Stimulated activated CD4-positive, alpha-beta T cell treated with anti-CD3 and anti-CD28 coated beads, Interleukin-1b, Interleukin-23, amount 100 ng/mL, for 48 hours (primary cell): ENCODE data around the gene C1orf87.

Experiments
- DNase-seq: peaks from one replicate; pipeline ENCODE4 v3.0.0-alpha.2; 2020

C1orf87 gene

DNA sequence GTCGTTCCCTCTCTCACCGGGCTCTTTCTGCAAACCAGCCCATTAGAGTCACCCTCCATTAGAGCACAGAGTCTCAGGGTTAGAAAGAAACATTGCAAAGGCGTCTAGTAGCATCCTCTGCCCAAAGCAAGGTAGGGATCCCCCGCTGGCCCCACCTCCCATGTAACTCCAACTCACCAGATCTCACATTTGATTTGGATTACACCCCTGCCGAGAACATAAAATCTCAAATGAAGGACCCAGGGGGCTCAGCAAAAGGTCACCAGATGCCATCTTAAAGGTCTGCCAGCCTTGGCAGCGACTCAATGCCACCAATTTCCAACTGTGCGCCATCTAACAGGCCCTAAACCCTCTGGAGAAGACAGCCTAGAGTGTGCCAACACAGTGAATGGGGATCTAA is 14.1 kb downstream of the C1orf87 start:
- no peak for DNase-seq

DNA sequence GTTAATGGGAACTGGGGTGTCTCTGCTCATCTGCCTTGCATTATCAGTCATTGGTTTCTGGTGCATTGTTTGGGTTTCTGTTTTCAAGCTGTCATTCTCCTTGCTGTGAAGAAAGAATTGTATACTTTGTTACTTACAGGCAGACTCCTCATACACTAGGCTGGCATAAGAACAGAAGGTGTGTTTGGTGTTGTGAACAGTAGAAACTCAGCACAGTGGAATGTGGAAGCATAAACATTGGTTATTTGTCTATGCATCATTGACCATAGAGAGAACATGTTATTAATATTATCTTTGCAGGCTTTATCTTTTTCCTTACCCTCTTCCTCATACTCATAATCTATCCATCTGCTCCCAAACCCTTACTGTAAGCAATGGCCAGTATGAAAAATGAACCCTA is 18.2 kb downstream of the C1orf87 start:
- DNase-seq: no peak

DNA sequence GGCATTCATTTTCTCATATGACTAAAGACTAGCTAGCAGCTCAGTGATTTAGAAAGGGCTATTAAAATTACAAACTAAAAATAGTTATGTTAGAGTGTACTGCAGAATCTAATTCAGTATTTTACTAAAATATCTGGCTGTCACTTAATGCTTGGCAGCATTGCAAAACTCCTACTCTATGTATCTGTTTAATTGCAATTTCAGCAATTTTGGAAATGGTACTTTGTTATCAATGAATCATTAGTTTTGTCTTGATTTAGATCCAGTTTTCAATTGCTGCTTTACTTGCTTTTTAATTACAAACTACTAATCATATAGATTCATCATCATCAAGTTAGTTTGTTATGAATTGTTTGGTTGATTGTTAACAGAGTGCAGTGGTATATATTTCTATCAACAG is 19.2 kb downstream of the C1orf87 start:
- DNase-seq: no peak

DNA sequence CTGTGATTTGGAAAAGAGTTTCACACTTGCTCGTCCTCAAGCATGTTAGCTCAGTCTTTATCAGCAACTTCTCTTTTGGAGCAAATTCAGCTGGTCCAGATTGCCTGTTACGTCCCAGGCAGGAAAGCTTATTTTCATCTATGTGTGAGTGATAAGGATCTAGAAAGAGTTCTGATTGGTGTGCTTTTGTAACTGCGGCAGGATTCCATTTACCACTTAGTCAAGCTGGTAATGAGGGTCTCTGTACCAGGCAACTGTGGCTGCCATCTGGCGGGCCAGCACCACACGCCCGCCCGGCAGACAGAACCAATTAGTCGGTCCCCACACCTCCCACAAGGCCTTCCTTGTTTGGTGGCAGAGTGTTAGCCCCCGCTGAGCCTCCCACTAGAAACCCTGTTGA is 21.0 kb downstream of the C1orf87 start:
- no peak for DNase-seq

GRCh38 chr1:60051191-60051590 is 22.4 kb downstream of the C1orf87 start:
- DNase-seq: no peak

DNA sequence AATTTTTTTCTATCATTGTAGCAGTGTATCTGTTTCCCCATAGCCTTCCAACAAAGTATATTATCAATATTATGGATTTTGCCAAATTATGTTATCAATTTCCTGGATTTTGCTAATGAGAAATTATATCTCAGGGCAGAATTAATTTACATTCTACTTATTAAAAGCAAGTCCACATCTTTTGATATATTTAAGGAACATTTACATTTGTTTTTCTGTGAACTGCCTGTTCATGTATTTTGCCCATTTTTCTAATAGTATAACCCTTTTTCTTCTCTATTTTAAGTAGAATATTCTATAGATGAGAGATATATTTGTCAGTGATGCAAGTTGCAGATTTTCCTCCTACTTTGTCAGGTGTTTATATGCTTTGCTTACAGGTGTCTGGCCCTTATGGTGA is 24.4 kb downstream of the C1orf87 start:
- no peak for DNase-seq

DNA sequence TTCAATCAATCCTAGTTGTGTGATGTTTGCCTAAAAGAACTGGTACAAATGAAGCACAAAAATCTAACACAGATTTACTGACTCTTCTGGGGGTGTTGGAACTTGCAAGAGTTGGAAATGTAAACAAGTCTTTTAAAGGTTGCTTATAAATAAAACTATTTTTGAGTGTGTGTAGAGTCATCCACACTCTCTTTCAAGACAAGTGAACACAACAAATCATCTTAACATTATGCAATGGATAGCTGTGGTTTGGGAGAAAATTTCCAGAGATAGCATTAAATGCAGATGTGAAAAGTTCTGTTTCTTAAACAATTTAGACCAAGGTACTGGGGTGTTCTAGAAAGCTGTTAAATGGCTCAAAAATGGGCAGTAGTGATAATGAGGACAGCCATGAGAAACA is 28.7 kb downstream of the C1orf87 start:
- no peak for DNase-seq

GRCh38 chr1:60041783-60042182 is 31.8 kb downstream of the C1orf87 start:
- no peak for DNase-seq

DNA sequence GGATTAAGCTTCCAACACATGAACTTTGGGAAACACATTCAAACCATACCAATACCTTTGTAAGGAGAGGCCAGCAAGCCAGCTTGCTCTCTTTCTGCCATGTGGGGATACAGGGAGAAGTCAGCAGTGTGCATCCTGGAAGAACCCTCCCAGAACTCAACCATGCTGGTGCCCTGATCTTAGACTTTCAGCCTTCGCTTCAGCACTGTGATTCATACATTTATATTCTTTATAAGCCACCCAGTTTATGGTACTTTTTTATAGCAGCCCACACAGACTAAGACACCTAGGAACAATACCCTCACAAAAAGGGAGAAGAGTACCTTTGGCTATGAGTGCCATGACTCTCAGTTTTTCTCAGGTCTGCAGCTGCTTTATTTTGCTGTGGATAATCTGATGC is 35.9 kb downstream of the C1orf87 start:
- DNase-seq: no peak

DNA sequence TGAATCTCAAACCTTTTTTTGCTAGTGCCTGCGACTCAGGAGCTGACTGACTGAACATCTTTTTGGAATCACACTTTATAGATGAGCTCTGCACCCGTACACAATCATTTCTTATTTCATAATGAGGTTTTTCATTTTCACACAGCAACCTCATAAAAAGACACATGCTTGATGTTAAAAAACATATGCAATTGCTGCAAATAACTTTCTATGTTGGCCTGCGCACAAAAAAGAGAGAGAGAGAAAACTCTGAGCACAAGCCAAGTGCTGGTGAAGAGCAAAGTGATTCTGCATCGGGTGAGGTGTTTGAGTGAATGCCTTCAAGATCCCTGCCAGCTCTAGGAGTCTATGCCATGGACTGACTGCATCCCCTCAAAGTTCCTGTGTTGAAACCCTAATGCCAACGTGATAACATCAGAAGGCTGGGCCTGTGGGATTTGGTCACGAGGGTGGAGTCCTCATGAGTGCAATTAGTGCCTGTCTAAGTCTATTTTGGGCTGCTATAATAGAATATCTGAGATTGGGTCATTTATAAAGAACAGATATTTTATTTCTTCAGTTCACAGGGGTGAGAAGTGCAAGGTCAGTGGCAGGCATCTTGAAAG is 36.6 kb downstream of the C1orf87 start:
- DNase-seq: no peak

- no peak for DNase-seq
Observed at GRCh38 chr1:60035921-60036320, 37.6 kb downstream of the C1orf87 start.

- no peak for DNase-seq
Observed at GRCh38 chr1:60034999-60035398, 38.6 kb downstream of the C1orf87 start.

GRCh38 chr1:60033066-60033465 is 40.5 kb downstream of the C1orf87 start:
- DNase-seq: no peak

GRCh38 chr1:60031146-60031545 is 42.4 kb downstream of the C1orf87 start:
- no peak for DNase-seq

GRCh38 chr1:60025552-60025951 is 48.0 kb downstream of the C1orf87 start:
- DNase-seq: no peak

DNA sequence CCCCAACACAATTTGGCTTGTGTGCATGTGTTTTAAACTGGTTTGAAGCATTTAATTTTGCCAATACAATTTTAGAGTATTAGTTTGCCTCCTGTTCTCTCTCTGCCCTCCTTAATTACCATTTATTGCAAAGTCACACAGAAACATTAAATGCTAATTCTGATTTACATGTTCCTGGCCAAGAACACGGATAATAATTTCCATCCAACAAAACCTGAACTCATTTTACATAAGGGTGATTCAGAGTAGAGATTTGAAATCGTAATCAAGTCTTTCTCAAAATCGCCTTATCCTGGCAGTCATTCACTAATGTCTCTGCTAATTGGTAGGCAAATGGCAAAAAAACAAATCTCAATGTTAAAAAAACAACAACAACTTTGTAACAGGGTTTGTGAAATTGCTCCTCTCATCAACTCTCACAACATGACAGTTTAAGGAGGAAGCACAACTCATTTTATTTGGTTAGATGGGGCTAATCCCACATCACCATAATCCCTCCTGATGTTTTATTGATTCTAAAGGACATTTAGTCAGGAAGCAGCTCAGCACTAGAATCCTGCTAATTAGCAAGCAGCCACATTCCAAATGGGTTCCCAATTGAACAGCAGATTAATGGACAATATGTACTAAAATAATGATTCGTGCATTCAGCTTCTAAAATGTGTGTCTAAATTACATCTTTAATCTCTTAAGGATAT is 55.9 kb downstream of the C1orf87 start:
- DNase-seq: no peak

DNA sequence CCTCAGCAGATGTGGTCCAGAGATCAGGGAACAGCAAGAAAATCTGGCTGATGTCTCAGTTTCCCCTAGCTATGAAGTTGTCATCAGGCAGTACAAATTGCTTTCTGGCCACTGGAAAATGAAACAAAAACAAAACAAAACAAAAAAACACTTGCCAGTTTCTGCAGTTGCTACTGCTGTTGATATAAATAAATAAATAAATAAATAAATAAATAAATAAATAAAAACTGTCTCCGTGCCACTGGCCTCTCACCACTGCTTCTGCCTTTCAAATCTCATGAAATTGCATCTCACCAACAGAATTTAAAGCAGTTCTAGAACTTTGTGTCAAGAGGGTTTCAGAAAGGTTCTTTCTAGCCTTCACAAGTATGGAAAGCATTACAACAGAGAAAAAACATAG is 62.9 kb downstream of the C1orf87 start:
- DNase-seq: no peak

- DNase-seq: no peak
Observed at GRCh38 chr1:60008500-60008899, 65.1 kb downstream of the C1orf87 start.

- no peak for DNase-seq
Observed at GRCh38 chr1:60000625-60001024, 72.9 kb downstream of the C1orf87 start.

- no peak for DNase-seq
Observed at GRCh38 chr1:59999746-60000145, 73.8 kb downstream of the C1orf87 start.

DNA sequence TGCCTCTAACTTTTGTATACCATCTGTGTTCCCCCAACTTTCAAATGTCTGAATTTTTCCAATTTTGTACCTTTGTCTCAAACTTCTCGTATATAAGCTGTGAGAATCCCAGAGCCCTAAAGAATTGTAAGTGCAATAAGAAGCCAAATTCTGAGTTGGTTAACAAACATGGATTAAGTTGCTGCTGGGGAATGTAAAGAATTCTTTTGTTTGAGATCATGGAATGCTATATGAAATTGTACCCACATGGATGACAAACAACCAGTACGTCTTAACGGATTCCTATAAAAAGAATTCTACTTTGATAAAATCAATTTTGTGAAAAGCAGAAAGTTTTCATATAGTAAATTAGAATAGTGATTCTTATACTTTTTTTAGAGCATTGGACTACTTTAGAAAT is 74.6 kb downstream of the C1orf87 start:
- DNase-seq: no peak

DNA sequence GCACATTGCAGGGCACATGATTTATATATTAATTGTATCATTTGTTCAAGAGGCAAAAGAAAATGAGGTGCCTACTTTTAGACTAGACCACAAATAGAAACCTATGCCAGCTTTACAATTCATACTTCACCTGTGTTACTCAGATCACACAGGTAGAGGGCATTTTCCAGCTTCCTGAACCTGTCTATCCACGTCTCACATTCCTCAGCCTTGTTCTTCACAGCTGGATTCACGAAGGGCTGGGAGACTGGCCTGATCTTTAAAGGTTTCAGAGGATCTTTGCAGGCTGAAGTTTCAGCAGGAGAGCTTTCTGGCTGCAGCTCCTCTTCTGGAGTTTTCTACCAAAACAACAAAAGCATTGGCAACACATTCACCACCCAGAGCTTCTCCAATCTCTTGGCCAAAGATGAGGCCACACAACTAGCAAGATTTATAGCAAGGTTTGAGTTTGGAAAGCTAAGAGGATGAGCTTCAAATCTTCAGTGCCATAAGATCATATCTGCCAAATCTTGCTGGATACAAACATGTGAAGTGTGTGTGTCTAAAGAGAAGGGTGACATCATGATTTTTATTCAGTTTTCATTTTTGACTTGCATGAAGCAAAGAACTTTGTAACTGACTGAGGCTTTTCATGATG is 76.0 kb downstream of the C1orf87 start:
- DNase-seq: no peak

DNA sequence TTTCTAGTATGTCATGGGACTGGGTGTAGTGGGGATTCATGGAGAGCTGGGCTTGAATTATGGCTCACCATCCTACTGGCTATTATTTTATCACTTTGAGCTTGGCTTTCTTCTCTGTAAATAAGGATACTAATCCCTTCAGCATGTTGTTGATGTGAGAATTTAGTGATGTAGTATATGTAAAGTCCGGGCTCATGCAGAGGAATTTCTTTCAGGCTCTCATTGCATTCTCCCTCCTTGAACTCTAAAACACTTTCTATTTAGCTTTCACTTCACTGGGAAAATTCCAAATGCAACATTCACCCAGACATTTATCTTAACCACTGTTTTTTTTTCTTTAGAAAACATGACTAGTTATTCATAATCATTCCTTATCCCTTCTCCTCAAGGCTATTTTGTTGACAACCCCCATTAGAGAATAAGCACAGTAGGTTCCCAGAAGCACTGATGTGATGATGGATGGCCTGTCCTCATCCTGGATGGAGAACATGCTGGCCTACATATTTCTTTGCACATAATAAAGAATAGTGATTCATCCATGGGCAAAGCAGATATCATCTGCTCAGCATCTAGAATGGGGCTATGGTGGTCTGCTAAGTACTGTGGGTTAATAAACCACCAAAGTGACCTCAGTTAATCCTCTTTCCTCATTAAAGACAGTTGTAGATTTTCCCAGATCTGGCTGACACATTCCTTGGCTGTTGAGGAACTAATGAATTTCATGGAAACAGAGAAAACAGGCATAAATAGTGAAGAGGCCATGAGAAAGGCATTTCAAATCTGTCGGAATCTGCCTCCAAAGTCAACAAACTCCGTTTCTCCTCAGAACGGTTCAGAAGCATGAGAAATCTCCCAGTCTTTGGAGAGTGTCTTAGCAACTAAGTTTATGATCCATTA is 79.0 kb downstream of the C1orf87 start:
- DNase-seq: no peak
